Adrenal gland (tissue), 5 donors: Measurements from ENCODE around the gene RBMY1A1.
"Not testable (repeated sequence)": the region's sequence is repeated elsewhere in the genome, so short reads cannot be mapped to it uniquely, and the experiment has no call there.

Source experiments
- CTCF ChIP-seq, 6 experiments: fragments of 450-650 bp in 4 of 6; fragments of 200-600 bp in 2 of 6; sonication (generic) in 1 of 6; IDR thresholded peaks; 1 replicate in 5 of 6; 2 replicates in 1 of 6; pipeline versions ENCODE4 v1.5.1 to v1.8.0; 2016 to 2021; ENCODE audit warnings: antibody characterized with exemption in 6 of 6, mild to moderate bottlenecking in 2 of 6, moderate library complexity in 1 of 6
- POLR2A ChIP-seq, 2 donors: fragments of 450-650 bp; IDR thresholded peaks; one replicate each; pipeline ENCODE4 v1.6.1; 2017; ENCODE audit warnings: antibody characterized with exemption in 2 of 2, mild to moderate bottlenecking in 2 of 2, moderate library complexity in 1 of 2
- donor health status: DM: no; HTN: no; CAD: no.

GRCh38 chrY:21559316-21559984 lies 24.8 kb downstream of the RBMY1A1 start:
- not testable (repeated sequence) for TF ChIP-seq CTCF, POLR2A (IDR thresholded peaks at IDR 0.05)
